Mesendoderm (in vitro differentiated cells): ENCODE measurements around the gene NAA80.

Experiments
- DNase-seq: peaks from one replicate; pipeline ENCODE4 v3.0.0; 2013
- H2AK5ac ChIP-seq: 2 replicates; pipeline ENCODE4 v1.6.1; 2013; ENCODE audit warnings: low read length, inconsistent platforms
- H2BK120ac ChIP-seq: 2 replicates; pipeline ENCODE4 v1.6.1; 2013; ENCODE audit warnings: low read depth, mild to moderate bottlenecking, low read length, moderate library complexity, mixed read lengths
- H2BK15ac ChIP-seq: replicated peaks from 2 replicates; pipeline ENCODE4 v1.6.1; 2013; ENCODE audit warnings: low read depth, mild to moderate bottlenecking, moderate library complexity
- H2BK5ac ChIP-seq: 2 replicates; pipeline ENCODE4 v1.6.1; 2013; ENCODE audit warnings: low read length, inconsistent platforms
- H3K18ac ChIP-seq: 2 replicates; pipeline ENCODE4 v1.6.1; 2013; ENCODE audit warnings: mild to moderate bottlenecking, low read length, mixed read lengths
- H3K23ac ChIP-seq: one replicate; pipeline ENCODE4 v1.6.1; 2013; ENCODE audit warnings: low read length
- H3K27ac ChIP-seq: 2 replicates; pipeline ENCODE4 v1.5.1; 2013; ENCODE audit warnings: low read depth, mild to moderate bottlenecking, inconsistent platforms, low read length, moderate library complexity
- H3K27me3 ChIP-seq: 2 replicates; pipeline ENCODE4 v1.6.1; 2013; ENCODE audit warnings: low read length, control low read depth, mild to moderate bottlenecking, inconsistent platforms; ENCODE audit not compliant: insufficient read depth, poor library complexity
- H3K36me3 ChIP-seq: 2 replicates; pipeline ENCODE4 v1.6.1; 2013; ENCODE audit warnings: low read length, inconsistent platforms; ENCODE audit not compliant: control insufficient read depth, insufficient read depth
- H3K4ac ChIP-seq: one replicate; pipeline ENCODE4 v1.6.1; 2013; ENCODE audit warnings: low read depth, mild to moderate bottlenecking, low read length, moderate library complexity
- H3K4me1 ChIP-seq: 2 replicates; pipeline ENCODE4 v1.6.1; 2013; ENCODE audit warnings: low read depth, low read length, inconsistent platforms; ENCODE audit not compliant: control insufficient read depth
- H3K4me2 ChIP-seq: 2 replicates; pipeline ENCODE4 v1.6.1; 2013; ENCODE audit warnings: low read length
- H3K4me3 ChIP-seq: 2 replicates; pipeline ENCODE4 v1.5.1; 2013; ENCODE audit warnings: mild to moderate bottlenecking, low read length
- H3K56ac ChIP-seq: one replicate; pipeline ENCODE4 v1.6.1; 2013; ENCODE audit warnings: low read length
- H3K79me1 ChIP-seq: 2 replicates; pipeline ENCODE4 v1.6.1; 2013; ENCODE audit warnings: low read length, inconsistent platforms
- H3K79me2 ChIP-seq: 2 replicates; pipeline ENCODE4 v1.6.1; 2013; ENCODE audit warnings: mild to moderate bottlenecking, low read length; ENCODE audit not compliant: control insufficient read depth, insufficient read depth
- H3K9ac ChIP-seq: 2 replicates; pipeline ENCODE4 v1.6.1; 2013; ENCODE audit warnings: low read length, inconsistent platforms
- H4K5ac ChIP-seq: one replicate; pipeline ENCODE4 v1.6.1; 2013; ENCODE audit warnings: low read length
- H4K8ac ChIP-seq: one replicate; pipeline ENCODE4 v1.6.1; 2013; ENCODE audit warnings: low read depth, mild to moderate bottlenecking, control low read depth, low read length, moderate library complexity
- WGBS: extraction: QIAGEN DNeasy Blood & Tissue Kit; methylation state at CpG from one replicate; pipeline ENCODE4 v1.1.7; 2013; ENCODE audit warnings: low lambda C conversion rate, missing lambda C conversion rate; ENCODE audit not compliant: insufficient coverage; ENCODE audit errors: extremely low coverage; 5-methylcytosine and 5-hydroxymethylcytosine counted together

Gene NAA80

DNA sequence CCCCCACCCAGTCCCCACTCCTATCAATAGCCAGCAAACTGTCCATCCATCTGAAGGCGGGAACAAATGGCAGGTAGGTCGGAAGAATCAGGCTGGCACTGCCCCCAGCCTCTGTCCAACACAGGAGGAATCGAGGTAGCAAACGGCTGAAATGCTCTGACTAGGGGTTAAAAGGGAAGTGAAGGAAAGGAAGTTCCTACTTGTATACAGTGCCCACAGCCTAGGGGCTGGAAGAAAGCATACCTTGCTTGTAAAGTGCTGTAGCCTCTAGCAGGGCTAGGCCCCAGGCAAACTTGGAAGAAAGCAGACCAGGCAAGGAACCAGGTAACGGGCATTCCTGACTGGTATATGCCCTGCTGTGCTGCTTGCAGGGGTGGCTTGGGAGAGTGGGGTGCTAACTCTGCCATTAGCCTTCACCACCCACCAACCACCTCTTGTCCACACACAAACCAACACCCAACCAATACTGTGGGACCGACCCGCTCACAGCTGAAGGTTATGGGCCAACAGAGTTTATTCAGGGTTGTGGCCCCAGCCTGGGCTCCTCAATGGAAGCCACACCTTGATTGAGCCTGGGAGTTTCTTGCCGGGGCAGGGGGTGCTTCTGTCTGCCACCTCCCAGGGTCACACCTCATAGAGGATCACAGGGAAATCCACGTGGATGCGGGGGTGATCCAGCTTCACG is 26.4 kb upstream of the NAA80 start:
- Histone ChIP-seq H3K18ac (no peak overlapping the region), H3K4me1 (peaks cover 7% of the 10 kb centered on the region), H3K4me3 (no peak overlapping the region), H2BK15ac (no peak overlapping the region), H3K23ac (no peak overlapping the region), H2BK5ac (no peak overlapping the region), H3K27ac (no peak overlapping the region), H2AK5ac (no peak overlapping the region), H3K79me1 (peaks cover 8% of the 10 kb centered on the region), H3K56ac (no peak overlapping the region), H4K5ac (no peak overlapping the region), H3K9ac (no peak overlapping the region), H3K4ac (no peak overlapping the region), H4K8ac (no peak overlapping the region), H3K27me3 (no peaks in the 10 kb centered on the region), H3K36me3 (peaks cover 8% of the 10 kb centered on the region), H3K4me2 (no peak overlapping the region), H2BK120ac (no peak overlapping the region), H3K79me2 (peaks cover 14% of the 10 kb centered on the region)
- DNase-seq: no peak
- no CpG with 5 or more reads among the region's 11 CpGs for WGBS

DNA sequence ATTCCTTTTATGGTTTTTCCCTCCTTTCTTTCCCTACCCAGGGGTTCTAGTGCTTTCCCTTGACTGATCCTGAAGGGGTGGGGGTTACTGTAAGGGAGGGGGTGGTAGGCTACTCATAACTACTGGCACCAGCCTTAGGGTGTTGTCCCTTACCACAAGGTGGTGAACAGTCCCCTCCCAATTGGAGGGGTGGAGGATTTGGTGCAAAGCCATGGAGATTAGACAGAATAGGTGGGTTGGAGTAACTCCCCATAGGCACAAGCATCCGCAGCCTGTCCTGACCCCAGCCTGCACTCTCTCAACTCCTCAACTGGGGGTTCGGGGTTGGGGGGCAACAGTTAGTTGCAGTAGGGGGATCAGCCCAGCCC is 25.9 kb upstream of the NAA80 start:
- H2BK5ac ChIP-seq: no peak overlapping the region
- no peak overlapping the region for H3K18ac ChIP-seq
- H3K56ac ChIP-seq: no peak overlapping the region

DNA sequence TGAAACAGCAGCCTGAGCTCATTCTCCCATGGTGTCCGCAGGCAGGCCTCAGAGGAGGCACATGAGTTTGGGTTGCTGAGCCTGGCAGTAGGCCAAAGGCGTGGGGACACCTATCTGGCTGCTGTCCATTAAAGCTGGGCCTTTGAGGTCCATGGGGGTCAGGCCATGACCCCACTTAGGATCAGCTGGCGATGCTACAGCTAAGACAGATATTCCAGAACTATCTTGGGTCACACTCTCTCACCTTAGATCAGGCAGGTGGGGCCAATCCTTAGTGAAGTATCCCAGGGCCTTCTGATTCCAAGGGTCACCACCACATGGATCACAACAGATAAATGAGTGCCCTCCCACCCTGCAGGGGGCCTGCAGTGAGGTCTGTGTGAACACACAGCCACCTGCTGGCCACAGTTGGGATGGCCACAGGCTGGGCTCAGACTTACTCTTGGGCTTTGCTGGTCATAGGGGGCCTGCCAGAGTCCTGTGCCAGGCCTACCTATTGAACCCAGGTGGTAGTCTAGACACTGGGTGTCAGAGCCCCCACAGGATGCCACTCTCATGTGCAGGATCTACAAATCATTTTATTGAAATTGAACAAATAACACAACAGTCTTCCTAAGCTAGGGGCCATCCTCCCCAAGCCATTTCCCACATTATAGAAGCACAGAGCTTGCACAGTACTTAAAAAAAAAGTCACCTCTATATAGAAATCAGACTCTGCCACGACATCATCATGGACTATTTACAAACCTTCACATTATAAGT is 25.3 kb upstream of the NAA80 start:
- Histone ChIP-seq H3K79me2 (peaks cover 24% of the 10 kb centered on the region), H2AK5ac (peak overlapping the region; percentile 20), H2BK120ac (no peak overlapping the region), H3K4me1 (peaks cover 14% of the 10 kb centered on the region), H4K8ac (no peak overlapping the region), H4K5ac (no peak overlapping the region), H3K56ac (peak overlapping the region; percentile 35), H3K79me1 (peaks cover 18% of the 10 kb centered on the region), H3K4me2 (no peak overlapping the region), H2BK15ac (no peak overlapping the region), H3K9ac (peak overlapping the region; percentile 2), H3K36me3 (peaks cover 8% of the 10 kb centered on the region), H2BK5ac (no peak overlapping the region), H3K27ac (no peak overlapping the region), H3K18ac (no peak overlapping the region), H3K23ac (no peak overlapping the region), H3K27me3 (no peaks in the 10 kb centered on the region), H3K4ac (no peak overlapping the region), H3K4me3 (no peak overlapping the region)
- DNase-seq: peak; percentile 93
- WGBS: no CpG with 5 or more reads among the region's 4 CpGs

More for the DNA sequence above, 25.9 kb upstream of the NAA80 start:
- peaks cover 6% of the 10 kb centered on the region for H3K36me3 ChIP-seq
- H3K79me2 ChIP-seq: peaks cover 19% of the 10 kb centered on the region
- no peak overlapping the region for H2AK5ac ChIP-seq
- H3K27me3 ChIP-seq: no peaks in the 10 kb centered on the region
- H3K79me1 ChIP-seq: peaks cover 12% of the 10 kb centered on the region
- WGBS: no CpG with 5 or more reads among the region's 2 CpGs
- H3K4me2 ChIP-seq: no peak overlapping the region
- H3K4me3 ChIP-seq: no peak overlapping the region
- no peak for DNase-seq
- H3K27ac ChIP-seq: no peak overlapping the region
- H2BK15ac ChIP-seq: no peak overlapping the region
- H2BK120ac ChIP-seq: no peak overlapping the region
- H4K8ac ChIP-seq: no peak overlapping the region
- no peak overlapping the region for H4K5ac ChIP-seq
- H3K9ac ChIP-seq: no peak overlapping the region
- no peak overlapping the region for H3K4ac ChIP-seq
- H3K4me1 ChIP-seq: peaks cover 11% of the 10 kb centered on the region
- no peak overlapping the region for H3K23ac ChIP-seq

DNA sequence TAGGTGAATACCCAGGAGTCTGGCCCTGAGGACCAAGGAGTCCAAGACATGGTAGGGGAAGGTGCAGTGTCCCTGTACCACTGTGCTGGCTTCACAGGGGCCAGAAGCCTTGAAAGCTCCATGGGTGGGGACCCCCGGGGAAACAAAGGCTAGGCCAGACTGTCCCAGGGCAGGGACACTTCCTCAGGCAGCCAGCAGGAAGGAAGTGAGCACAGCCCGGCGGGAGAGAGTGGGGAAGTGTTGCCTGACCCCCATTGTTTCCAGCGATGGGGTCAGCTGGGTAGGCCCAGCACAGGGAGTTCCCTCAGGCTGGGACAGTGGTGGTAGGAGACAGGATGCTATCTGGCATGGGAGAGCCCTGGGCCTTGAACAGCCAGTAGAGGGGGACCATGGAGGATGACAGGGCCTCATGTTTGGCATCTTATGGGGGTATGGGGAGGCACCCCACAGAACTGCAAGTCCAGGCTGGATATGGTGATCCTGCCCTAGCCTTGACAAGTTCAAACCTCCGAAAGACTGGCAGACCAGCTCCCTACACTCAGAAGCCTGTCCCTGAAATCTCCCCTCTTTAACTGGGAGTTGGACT is 24.5 kb upstream of the NAA80 start:
- no peak overlapping the region for H3K23ac ChIP-seq
- H2BK5ac ChIP-seq: no peak overlapping the region
- H3K36me3 ChIP-seq: peaks cover 9% of the 10 kb centered on the region
- H2BK120ac ChIP-seq: no peak overlapping the region
- H3K4me3 ChIP-seq: no peak overlapping the region
- peaks cover 14% of the 10 kb centered on the region for H3K4me1 ChIP-seq
- no peak overlapping the region for H3K4ac ChIP-seq
- peaks cover 32% of the 10 kb centered on the region for H3K79me2 ChIP-seq
- H3K4me2 ChIP-seq: no peak overlapping the region
- H3K27me3 ChIP-seq: no peaks in the 10 kb centered on the region
- H3K18ac ChIP-seq: no peak overlapping the region
- peaks cover 23% of the 10 kb centered on the region for H3K79me1 ChIP-seq
- DNase-seq: no peak
- H4K8ac ChIP-seq: no peak overlapping the region
- H3K9ac ChIP-seq: peak overlapping the region; percentile 3
- no peak overlapping the region for H2BK15ac ChIP-seq
- peak overlapping the region; percentile 96 for H3K56ac ChIP-seq
- H4K5ac ChIP-seq: no peak overlapping the region
- no peak overlapping the region for H3K27ac ChIP-seq
- WGBS: no CpG with 5 or more reads among the region's 5 CpGs
- H2AK5ac ChIP-seq: no peak overlapping the region

DNA sequence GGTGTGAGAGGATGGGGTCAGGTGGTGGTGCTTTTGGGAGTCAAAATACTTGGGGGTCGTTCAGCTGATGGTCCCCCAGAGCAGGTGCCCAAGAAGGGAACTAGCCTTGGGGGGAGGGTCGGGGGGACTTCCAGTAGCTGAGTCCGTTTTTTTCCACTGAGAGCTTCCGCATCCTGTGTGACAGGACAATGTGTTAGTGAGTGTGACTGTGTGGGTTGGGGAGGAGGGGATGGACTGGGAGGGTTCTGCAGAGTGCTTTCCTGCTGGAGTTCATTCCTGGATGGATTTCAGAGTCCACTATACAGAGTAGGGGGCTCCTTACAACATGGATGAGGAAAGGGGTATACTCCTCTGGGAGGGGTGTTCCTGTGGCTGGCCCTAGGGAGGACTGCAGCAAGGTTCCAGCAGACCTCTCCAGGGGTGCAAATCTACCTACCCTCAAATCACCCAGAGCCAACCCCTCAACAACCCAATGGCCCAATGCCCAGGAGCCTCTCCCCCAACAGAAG is 23.9 kb upstream of the NAA80 start:
- no peak overlapping the region for H4K8ac ChIP-seq
- no peak overlapping the region for H3K4me3 ChIP-seq
- no peak overlapping the region for H2AK5ac ChIP-seq
- peak overlapping the region; percentile 97 for H3K9ac ChIP-seq
- H2BK5ac ChIP-seq: peak overlapping the region; percentile 35
- H3K4ac ChIP-seq: no peak overlapping the region
- peaks cover 14% of the 10 kb centered on the region for H3K4me1 ChIP-seq
- no peak overlapping the region for H3K23ac ChIP-seq
- peaks cover 11% of the 10 kb centered on the region for H3K36me3 ChIP-seq
- no peak overlapping the region for H3K4me2 ChIP-seq
- peak overlapping the region; percentile 96 for H3K56ac ChIP-seq
- H2BK120ac ChIP-seq: no peak overlapping the region
- no CpG with 5 or more reads among the region's 4 CpGs for WGBS
- no peak overlapping the region for H2BK15ac ChIP-seq
- peaks cover 26% of the 10 kb centered on the region for H3K79me1 ChIP-seq
- H3K79me2 ChIP-seq: peaks cover 36% of the 10 kb centered on the region
- no peak overlapping the region for H4K5ac ChIP-seq
- H3K18ac ChIP-seq: no peak overlapping the region
- H3K27me3 ChIP-seq: no peaks in the 10 kb centered on the region
- H3K27ac ChIP-seq: no peak overlapping the region
- no peak for DNase-seq
